HepG2 (cell line): Measurements from ENCODE around the gene CHADL. TPM values are rescaled to one million over a fixed set of nuclear protein-coding genes. Genes with fewer than 3 reads are reported as not detected.
A peak's percentile ranks its signal among the peaks of the same experiment; 100 is the strongest.

Experiments used
- GATA4 ChIP-seq: sonication (generic); IDR thresholded peaks from 2 replicates; pipeline ENCODE4 v1.6.1; 2016; ENCODE audit warnings: antibody characterized with exemption, low read depth, borderline replicate concordance
- PHF21A ChIP-seq: sonication (generic); formaldehyde crosslinking; IDR thresholded peaks from 2 replicates; pipeline ENCODE4 v1.5.0; 2020; ENCODE audit warnings: mild to moderate bottlenecking, missing genetic modification reagents
- SMAD3 ChIP-seq: sonication (generic); formaldehyde crosslinking; IDR thresholded peaks from 2 replicates; pipeline ENCODE4 v1.4.0; 2020; ENCODE audit warnings: missing genetic modification reagents
- SP2 ChIP-seq: sonication (generic); formaldehyde crosslinking; IDR thresholded peaks from 2 replicates; pipeline ENCODE4 v1.5.1; 2020; ENCODE audit warnings: mild to moderate bottlenecking, missing genetic modification reagents
- TEAD2 ChIP-seq: sonication (generic); formaldehyde crosslinking; IDR thresholded peaks from 2 replicates; pipeline ENCODE4 v1.9.0; 2021; ENCODE audit warnings: missing genetic modification reagents
- TGIF2 ChIP-seq: IDR thresholded peaks from 2 replicates; pipeline ENCODE4 v1.6.1; 2016; ENCODE audit warnings: control low read depth, missing compliant biosample characterization
- ZFX ChIP-seq: sonication (generic); formaldehyde crosslinking; IDR thresholded peaks from 2 replicates; pipeline ENCODE4 v1.4.0; 2020; ENCODE audit warnings: mild to moderate bottlenecking, low read depth, missing genetic modification reagents, moderate library complexity
- ZNF552 ChIP-seq: sonication (generic); formaldehyde crosslinking; IDR thresholded peaks from 2 replicates; pipeline ENCODE4 v1.9.0; 2022; ENCODE audit warnings: missing genetic modification reagents, mild to moderate bottlenecking, borderline replicate concordance
- ZNF792 ChIP-seq: IDR thresholded peaks from 2 replicates; pipeline ENCODE4 v1.6.1; 2016
- polyA plus RNA-seq, 8 experiments: library from polyadenylated mRNA; depleted of rRNA in 3 of 8; stranded (reverse) in 7 of 8; unstranded in 1 of 8; fragments of >200 nt; fragmentation: Illumina TruSeq in 4 of 8; extraction: Trizol in 4 of 8; gene quantifications; 2 replicates each; pipeline versions ENCODE4 v1.2.1 to v1.2.3, GENCODE V29; 2011 to 2016; ENCODE audit warnings: low read depth in 4 of 8, missing spikeins in 1 of 8, mixed read lengths in 1 of 8; ENCODE audit not compliant: insufficient read depth in 1 of 8
- total RNA-seq, 5 experiments: library from RNA; depleted of rRNA; stranded (reverse); fragments of >200 nt; fragmentation: Illumina TruSeq; extraction: Trizol; gene quantifications; 2 replicates each; pipeline ENCODE4 v1.2.3, GENCODE V29; 2016; ENCODE audit warnings: low read depth in 1 of 5
- TF ChIP-seq, protein P1 (sequence below): sonication (generic); formaldehyde crosslinking; IDR thresholded peaks from 2 replicates; pipeline ENCODE4 v1.4.0; 2020; ENCODE audit warnings: missing genetic modification reagents, borderline replicate concordance
- TF ChIP-seq, protein P2 (sequence below): sonication (generic); formaldehyde crosslinking; IDR thresholded peaks from 2 replicates; pipeline ENCODE4 v1.5.0; 2020; ENCODE audit warnings: missing genetic modification reagents
- TF ChIP-seq, protein P3 (sequence below): sonication (generic); formaldehyde crosslinking; IDR thresholded peaks from 2 replicates; pipeline ENCODE4 v1.4.0; 2020; ENCODE audit warnings: missing genetic modification reagents
- TF ChIP-seq, protein P4 (sequence below): sonication (generic); formaldehyde crosslinking; IDR thresholded peaks from 2 replicates; pipeline ENCODE4 v1.4.0; 2020; ENCODE audit warnings: low read depth, mild to moderate bottlenecking, missing genetic modification reagents
- TF ChIP-seq, protein P5 (sequence below): sonication (generic); formaldehyde crosslinking; IDR thresholded peaks from 2 replicates; pipeline ENCODE4 v1.8.0; 2022; ENCODE audit warnings: missing genetic modification reagents, low read depth, mild to moderate bottlenecking, borderline replicate concordance
- TF ChIP-seq, protein P6 (sequence below): sonication (generic); formaldehyde crosslinking; IDR thresholded peaks from 2 replicates; pipeline ENCODE4 v1.8.1; 2023; ENCODE audit warnings: mild to moderate bottlenecking, moderate library complexity, missing genetic modification reagents
- TF ChIP-seq, protein P7 (sequence below): sonication (generic); formaldehyde crosslinking; conservative IDR thresholded peaks from 2 replicates; pipeline ENCODE4 v1.5.0; 2020; ENCODE audit warnings: missing genetic modification reagents
- TF ChIP-seq, protein P8 (sequence below): sonication (generic); formaldehyde crosslinking; IDR thresholded peaks from 2 replicates; pipeline ENCODE4 v1.4.0; 2020; ENCODE audit warnings: mild to moderate bottlenecking, low read depth, missing genetic modification reagents

CHADL gene
- total and polyA plus RNA-seq, 2 of the 13 experiments (the other 11 are each of a cell fraction or from before 2014, with no cell fraction given), result 2.8 to 8.1 TPM

DNA sequence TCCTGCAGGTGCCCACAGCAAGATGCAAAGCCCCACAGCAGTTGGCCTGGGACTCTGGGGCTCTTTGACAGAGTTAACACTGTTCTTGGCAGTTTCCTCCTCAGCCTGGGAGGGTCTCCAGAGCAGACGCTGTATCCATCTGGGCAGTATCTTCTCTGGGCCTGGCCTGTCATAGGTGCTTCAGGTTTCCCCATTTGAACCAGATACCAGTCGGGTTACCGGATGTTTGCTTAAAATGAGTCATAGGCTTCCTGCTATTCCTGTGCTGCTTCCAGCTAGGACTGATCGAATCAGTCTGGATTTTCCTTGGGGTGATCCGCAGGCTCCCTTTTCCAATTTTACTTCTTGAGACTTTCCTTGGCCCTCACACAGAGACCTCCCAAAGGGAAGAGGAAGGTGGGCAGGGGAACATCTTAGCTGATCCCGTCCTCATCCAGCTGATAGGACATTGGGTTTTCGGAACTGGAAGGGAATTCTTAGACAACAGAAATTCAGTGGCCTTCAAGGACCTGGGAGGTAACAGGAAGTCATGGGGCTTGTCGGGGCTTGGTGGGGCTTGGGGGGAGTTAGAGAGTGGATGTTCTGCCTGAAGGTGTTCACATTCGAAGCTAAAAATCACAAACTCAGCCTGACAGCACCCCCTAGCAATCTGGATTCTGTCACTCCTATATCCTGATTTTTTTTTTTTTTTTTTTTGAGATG is 47.7 kb upstream of the CHADL start (continued):
- TF ChIP-seq, protein P1, sequence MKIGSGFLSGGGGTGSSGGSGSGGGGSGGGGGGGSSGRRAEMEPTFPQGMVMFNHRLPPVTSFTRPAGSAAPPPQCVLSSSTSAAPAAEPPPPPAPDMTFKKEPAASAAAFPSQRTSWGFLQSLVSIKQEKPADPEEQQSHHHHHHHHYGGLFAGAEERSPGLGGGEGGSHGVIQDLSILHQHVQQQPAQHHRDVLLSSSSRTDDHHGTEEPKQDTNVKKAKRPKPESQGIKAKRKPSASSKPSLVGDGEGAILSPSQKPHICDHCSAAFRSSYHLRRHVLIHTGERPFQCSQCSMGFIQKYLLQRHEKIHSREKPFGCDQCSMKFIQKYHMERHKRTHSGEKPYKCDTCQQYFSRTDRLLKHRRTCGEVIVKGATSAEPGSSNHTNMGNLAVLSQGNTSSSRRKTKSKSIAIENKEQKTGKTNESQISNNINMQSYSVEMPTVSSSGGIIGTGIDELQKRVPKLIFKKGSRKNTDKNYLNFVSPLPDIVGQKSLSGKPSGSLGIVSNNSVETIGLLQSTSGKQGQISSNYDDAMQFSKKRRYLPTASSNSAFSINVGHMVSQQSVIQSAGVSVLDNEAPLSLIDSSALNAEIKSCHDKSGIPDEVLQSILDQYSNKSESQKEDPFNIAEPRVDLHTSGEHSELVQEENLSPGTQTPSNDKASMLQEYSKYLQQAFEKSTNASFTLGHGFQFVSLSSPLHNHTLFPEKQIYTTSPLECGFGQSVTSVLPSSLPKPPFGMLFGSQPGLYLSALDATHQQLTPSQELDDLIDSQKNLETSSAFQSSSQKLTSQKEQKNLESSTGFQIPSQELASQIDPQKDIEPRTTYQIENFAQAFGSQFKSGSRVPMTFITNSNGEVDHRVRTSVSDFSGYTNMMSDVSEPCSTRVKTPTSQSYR (CRISPR knock-in tag), result no peak
- TF ChIP-seq, protein P2, sequence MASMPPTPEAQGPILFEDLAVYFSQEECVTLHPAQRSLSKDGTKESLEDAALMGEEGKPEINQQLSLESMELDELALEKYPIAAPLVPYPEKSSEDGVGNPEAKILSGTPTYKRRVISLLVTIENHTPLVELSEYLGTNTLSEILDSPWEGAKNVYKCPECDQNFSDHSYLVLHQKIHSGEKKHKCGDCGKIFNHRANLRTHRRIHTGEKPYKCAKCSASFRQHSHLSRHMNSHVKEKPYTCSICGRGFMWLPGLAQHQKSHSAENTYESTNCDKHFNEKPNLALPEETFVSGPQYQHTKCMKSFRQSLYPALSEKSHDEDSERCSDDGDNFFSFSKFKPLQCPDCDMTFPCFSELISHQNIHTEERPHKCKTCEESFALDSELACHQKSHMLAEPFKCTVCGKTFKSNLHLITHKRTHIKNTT (CRISPR knock-in tag), result no peak
- TF ChIP-seq, protein P3, sequence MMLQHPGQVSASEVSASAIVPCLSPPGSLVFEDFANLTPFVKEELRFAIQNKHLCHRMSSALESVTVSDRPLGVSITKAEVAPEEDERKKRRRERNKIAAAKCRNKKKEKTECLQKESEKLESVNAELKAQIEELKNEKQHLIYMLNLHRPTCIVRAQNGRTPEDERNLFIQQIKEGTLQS (CRISPR knock-in tag), result peak; percentile 96
- TF ChIP-seq, protein P4, sequence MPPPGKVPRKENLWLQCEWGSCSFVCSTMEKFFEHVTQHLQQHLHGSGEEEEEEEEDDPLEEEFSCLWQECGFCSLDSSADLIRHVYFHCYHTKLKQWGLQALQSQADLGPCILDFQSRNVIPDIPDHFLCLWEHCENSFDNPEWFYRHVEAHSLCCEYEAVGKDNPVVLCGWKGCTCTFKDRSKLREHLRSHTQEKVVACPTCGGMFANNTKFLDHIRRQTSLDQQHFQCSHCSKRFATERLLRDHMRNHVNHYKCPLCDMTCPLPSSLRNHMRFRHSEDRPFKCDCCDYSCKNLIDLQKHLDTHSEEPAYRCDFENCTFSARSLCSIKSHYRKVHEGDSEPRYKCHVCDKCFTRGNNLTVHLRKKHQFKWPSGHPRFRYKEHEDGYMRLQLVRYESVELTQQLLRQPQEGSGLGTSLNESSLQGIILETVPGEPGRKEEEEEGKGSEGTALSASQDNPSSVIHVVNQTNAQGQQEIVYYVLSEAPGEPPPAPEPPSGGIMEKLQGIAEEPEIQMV (CRISPR knock-in tag), result no peak
- TF ChIP-seq GATA4 (no peak), TEAD2 (no peak), ZFX (peak; percentile 83), SMAD3 (CRISPR knock-in tag) (peak; percentile 50; the same call in 1 of the 2 replicates), ZNF552 (CRISPR knock-in tag) (no peak), SP2 (CRISPR knock-in tag) (no peak), TGIF2 (CRISPR knock-in tag) (peak; percentile 91), ZNF792 (0 out of 2 replicates have a peak, but pooled peaks have one; percentile 56), PHF21A (CRISPR knock-in tag) (no peak; the same call in 1 of the 2 replicates)
- TF ChIP-seq, protein P5, sequence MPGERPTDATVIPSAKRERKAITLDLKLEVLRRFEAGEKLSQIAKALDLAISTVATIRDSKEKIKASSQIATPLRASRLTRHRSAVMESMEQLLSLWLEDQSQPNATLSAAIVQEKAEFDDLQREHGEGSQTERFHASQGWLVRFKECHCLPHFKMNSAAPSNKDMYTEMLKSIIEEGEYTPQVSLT (CRISPR knock-in tag), result no peak
- TF ChIP-seq, protein P6, sequence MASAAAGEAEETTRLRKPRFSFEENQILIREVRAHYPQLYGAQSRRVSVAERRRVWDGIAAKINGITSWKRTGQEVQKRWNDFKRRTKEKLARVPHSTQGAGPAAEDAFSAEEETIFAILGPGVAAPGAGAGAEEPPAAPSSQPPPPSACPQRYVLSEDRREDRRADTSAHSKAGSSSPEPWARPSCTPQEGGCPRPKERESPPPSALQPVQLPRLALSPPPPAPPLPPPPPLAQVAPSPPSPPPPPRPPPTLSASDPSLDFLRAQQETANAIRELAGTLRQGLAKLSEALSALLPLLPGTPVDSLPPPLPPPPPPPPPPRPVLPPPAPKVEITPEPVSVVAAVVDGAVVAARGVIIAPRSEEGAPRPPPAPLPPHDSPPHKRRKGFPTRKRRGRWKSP (CRISPR knock-in tag), result 0 out of 2 replicates have a peak, but pooled peaks have one; percentile 28
- TF ChIP-seq, protein P7, sequence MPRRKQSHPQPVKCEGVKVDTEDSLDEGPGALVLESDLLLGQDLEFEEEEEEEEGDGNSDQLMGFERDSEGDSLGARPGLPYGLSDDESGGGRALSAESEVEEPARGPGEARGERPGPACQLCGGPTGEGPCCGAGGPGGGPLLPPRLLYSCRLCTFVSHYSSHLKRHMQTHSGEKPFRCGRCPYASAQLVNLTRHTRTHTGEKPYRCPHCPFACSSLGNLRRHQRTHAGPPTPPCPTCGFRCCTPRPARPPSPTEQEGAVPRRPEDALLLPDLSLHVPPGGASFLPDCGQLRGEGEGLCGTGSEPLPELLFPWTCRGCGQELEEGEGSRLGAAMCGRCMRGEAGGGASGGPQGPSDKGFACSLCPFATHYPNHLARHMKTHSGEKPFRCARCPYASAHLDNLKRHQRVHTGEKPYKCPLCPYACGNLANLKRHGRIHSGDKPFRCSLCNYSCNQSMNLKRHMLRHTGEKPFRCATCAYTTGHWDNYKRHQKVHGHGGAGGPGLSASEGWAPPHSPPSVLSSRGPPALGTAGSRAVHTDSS (CRISPR knock-in tag), result no peak
- TF ChIP-seq, protein P8, sequence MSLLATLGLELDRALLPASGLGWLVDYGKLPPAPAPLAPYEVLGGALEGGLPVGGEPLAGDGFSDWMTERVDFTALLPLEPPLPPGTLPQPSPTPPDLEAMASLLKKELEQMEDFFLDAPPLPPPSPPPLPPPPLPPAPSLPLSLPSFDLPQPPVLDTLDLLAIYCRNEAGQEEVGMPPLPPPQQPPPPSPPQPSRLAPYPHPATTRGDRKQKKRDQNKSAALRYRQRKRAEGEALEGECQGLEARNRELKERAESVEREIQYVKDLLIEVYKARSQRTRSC (CRISPR knock-in tag), result no peak
